Measurements from ENCODE around the gene SMCO1. TPM values are rescaled to one million over a fixed set of nuclear protein-coding genes. Genes with fewer than 3 reads are reported as not detected.
"Not testable (repeated sequence)": the region's sequence is repeated elsewhere in the genome, so short reads cannot be mapped to it uniquely, and the experiment has no call there.

Gene SMCO1, protein sequence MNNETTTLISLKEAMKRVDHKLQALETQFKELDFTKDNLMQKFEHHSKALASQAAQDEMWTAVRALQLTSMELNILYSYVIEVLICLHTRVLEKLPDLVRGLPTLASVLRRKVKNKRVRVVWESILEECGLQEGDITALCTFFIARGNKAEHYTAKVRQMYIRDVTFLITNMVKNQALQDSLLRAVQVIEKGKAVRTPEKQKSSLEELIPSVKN
- total RNA-seq, result not detected in 2 replicates

DNA sequence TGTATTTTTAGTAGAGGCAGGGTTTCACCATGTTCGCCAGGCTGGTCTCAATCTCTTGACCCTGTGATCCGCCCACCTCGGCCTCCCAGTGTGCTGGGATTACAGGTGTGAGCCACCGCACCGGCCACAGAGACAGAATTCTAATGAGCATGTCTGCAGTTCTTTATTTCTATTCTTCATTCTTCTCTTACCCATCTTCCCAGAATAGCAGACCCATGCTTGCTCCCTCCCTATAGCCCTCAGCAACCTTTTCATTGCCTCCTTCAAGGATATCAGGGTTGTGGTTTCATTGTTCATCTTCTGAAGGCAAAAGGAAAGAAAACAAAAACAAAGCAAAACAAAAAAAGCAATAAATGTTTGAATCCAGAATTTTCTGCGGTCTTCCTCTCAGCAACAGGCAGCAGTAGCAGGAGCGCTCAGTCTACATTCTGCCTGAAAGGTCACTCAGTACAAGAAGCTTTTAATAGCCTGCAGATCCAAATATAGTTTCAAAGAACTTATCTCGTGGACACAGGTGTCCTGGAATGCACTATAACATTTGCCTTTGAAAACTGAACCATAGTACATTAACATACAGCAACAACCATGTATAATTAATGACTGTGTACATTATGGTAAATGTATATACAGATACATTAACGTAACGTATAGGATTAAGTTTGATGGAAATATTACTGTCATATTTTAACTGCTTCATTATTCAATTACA, at the start of gene SMCO1:
SMCO1 (minus strand) TSS at position 434 of the 709 bp plus-strand sequence; CDS start at position 297, 137 bp downstream.
- Mint-ChIP-seq H3K4me1 (ENCODE audit: low read depth) (peaks cover 14% of the 10 kb centered on the region), H3K36me3 (ENCODE audit: low read depth) (peaks cover 18% of the 10 kb centered on the region), H3K4me3 (ENCODE audit: low read depth) (no peak within 1 kb of the TSS), H3K27ac (no peak within 1 kb of the TSS), H3K9me3 (peaks cover 45% of the 10 kb centered on the region), H3K27me3 (ENCODE audit: low read depth) (no peaks in the 10 kb centered on the region)
- intact Hi-C loops (cut with micrococcal nuclease), result no loop called here
- DNase-seq (ENCODE audit: low spot score), result no peak

DNA sequence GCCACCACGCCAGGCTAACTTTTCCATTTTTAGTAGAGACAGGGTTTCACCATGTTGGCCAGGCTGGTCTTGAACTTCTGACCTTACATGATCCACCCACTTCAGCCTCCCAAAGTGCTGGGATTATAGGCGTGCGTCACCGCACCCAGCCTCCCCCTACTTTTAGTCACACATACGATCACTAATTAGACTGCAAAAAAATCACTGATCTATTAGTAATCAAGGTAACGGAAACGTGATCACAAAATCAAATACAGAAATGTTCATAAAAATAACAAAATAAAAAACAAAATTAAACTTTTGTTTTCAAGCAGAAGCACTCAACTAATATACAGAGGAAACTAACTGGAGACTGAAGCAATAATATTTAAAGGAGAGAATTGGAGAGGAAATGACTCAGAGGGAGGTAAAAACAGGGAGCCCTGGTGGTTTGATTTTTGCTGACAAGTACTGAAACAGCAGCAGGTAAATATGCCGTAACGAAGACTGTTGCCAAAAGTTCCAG, 48.6 kb upstream of the SMCO1 start:
- Mint-ChIP-seq H3K27ac (peak overlapping the region; percentile 66), H3K4me1 (ENCODE audit: low read depth) (peaks cover 48% of the 10 kb centered on the region), H3K4me3 (ENCODE audit: low read depth) (peak overlapping the region; percentile 37), H3K27me3 (ENCODE audit: low read depth) (no peaks in the 10 kb centered on the region), H3K9me3 (no peaks in the 10 kb centered on the region), H3K36me3 (ENCODE audit: low read depth) (peaks cover 43% of the 10 kb centered on the region)
- intact Hi-C loops (cut with micrococcal nuclease), result no loop called here
- DNase-seq (ENCODE audit: low spot score), result no peak

DNA sequence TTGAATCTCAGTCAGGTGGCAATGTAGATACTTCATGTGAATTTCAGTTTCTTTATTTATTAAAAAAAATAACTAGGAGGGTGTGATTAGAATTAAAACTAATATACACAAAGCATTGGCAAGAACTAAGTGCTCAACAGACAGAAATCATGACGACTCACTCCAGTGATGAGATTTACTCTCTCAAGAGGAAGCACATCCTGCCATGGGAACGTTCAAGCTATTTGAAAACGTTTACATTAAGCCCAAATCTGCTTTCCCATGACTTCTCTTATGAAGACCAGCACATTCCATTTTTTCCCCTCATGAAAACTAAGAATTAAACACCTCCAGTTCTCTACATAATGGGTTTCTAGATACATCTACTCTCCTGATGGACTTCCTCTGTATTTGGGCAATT, 44.7 kb upstream of the SMCO1 start:
- no peak overlapping the region for H3K27ac Mint-ChIP-seq
- intact Hi-C loops (cut with micrococcal nuclease), result no loop called here

DNA sequence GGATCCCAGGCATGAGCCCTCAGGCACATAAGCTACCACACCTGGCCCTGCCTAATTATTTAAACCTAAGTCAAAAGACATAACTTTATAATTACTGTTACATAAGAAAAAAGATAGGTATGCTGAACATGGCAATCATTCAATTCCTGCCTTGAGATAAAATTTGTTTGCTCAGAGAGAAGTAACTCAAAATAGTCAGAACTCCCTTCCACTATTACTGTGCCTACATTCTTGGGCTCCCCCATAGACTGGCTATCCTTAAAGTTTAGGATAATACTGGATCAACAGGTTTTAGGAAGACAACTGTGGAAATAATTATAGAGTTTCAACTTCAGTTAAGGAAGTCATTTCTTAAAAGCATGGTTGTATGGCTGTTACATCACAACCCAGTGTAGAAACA, 43.3 kb upstream of the SMCO1 start:
- peaks cover 30% of the 10 kb centered on the region for H3K4me1 Mint-ChIP-seq (ENCODE audit: low read depth)
- intact Hi-C loops (cut with micrococcal nuclease), result no loop called here
- no peaks in the 10 kb centered on the region for H3K27me3 Mint-ChIP-seq (ENCODE audit: low read depth)
- no peak for DNase-seq (ENCODE audit: low spot score)
- H3K9me3 Mint-ChIP-seq, result no peaks in the 10 kb centered on the region
- no peak overlapping the region for H3K4me3 Mint-ChIP-seq (ENCODE audit: low read depth)
- peaks cover 48% of the 10 kb centered on the region for H3K36me3 Mint-ChIP-seq (ENCODE audit: low read depth)
- no peak overlapping the region for H3K27ac Mint-ChIP-seq

More for the DNA sequence above, 44.7 kb upstream of the SMCO1 start:
- DNase-seq (ENCODE audit: low spot score), result no peak
- no peak overlapping the region for H3K4me3 Mint-ChIP-seq (ENCODE audit: low read depth)
- H3K27me3 Mint-ChIP-seq (ENCODE audit: low read depth), result no peaks in the 10 kb centered on the region
- peaks cover 42% of the 10 kb centered on the region for H3K4me1 Mint-ChIP-seq (ENCODE audit: low read depth)
- peaks cover 45% of the 10 kb centered on the region for H3K36me3 Mint-ChIP-seq (ENCODE audit: low read depth)
- H3K9me3 Mint-ChIP-seq, result no peaks in the 10 kb centered on the region

DNA sequence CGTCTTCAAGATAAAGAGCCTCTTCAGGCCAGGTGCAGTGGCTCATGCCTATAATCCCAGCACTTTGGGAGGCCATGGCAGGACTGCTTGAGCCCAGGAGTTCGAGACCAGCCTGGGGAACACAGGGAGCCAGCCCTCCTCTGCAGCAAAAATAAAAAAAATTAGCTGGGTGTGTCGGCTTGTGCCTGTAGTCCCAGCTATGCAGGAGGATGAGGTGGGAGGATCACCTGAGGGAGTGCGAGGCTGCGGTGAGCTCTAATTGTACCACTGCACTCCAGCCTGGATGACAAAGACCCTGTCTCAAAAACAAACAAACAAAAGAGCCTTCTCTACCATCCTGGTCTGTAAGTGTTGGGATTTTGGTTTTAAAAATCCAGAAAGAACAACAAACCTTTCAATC, 42.1 kb upstream of the SMCO1 start:
- intact Hi-C loops (cut with micrococcal nuclease), result no loop called here
- H3K36me3 Mint-ChIP-seq (ENCODE audit: low read depth), result peaks cover 44% of the 10 kb centered on the region
- peaks cover 24% of the 10 kb centered on the region for H3K4me1 Mint-ChIP-seq (ENCODE audit: low read depth)
- H3K27me3 Mint-ChIP-seq (ENCODE audit: low read depth), result no peaks in the 10 kb centered on the region
- no peaks in the 10 kb centered on the region for H3K9me3 Mint-ChIP-seq
- H3K27ac Mint-ChIP-seq, result no peak overlapping the region
- no peak for DNase-seq (ENCODE audit: low spot score)
- no peak overlapping the region for H3K4me3 Mint-ChIP-seq (ENCODE audit: low read depth)

DNA sequence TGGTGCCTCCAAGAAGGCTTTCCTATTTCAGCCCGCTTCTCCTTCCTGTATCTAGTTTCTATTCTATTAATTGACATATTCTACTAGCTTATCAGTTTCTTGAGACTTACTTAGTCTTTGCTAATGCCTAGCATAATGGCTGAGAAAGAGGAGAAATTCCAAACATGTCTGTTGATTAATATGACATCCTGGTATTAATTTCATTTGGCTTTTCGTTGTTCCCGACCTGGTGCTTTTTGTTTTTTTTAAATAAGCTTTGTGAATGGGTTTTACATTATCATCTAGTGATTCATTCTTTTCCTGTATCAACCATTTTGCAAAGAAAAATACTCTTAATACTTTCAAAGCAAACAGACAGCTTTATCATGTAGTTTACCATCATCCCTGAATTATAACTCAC, 40.1 kb upstream of the SMCO1 start:
- DNase-seq (ENCODE audit: low spot score), result no peak
- no peak overlapping the region for H3K27ac Mint-ChIP-seq
- peaks cover 16% of the 10 kb centered on the region for H3K4me1 Mint-ChIP-seq (ENCODE audit: low read depth)
- intact Hi-C loops (cut with micrococcal nuclease), result no loop called here
- no peak overlapping the region for H3K4me3 Mint-ChIP-seq (ENCODE audit: low read depth)
- no peaks in the 10 kb centered on the region for H3K27me3 Mint-ChIP-seq (ENCODE audit: low read depth)
- peaks cover 40% of the 10 kb centered on the region for H3K36me3 Mint-ChIP-seq (ENCODE audit: low read depth)
- peaks cover 7% of the 10 kb centered on the region for H3K9me3 Mint-ChIP-seq

DNA sequence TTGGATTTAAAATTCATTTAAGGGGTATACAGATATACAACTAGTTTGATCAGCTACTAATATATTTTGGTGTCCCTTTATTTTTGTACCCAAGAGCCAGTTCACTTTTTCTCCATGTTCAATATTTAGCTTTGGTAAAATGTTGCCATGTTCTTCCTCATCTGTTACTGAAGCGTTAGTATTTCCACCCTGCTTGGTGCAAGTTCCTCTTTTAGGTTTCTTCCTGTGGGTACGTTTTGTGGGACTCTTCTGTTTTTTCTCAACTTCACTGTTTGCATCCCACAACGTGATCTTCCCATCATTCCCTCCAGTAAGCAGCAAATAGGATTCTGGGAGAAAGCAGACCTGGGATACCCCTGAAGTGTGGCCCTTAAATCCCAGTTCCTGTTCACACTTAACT, 39.1 kb upstream of the SMCO1 start:
- Mint-ChIP-seq H3K36me3 (ENCODE audit: low read depth) (peaks cover 40% of the 10 kb centered on the region), H3K27me3 (ENCODE audit: low read depth) (no peaks in the 10 kb centered on the region), H3K27ac (no peak overlapping the region), H3K4me3 (ENCODE audit: low read depth) (no peak overlapping the region), H3K9me3 (peaks cover 18% of the 10 kb centered on the region), H3K4me1 (ENCODE audit: low read depth) (peaks cover 12% of the 10 kb centered on the region)
- intact Hi-C loops (cut with micrococcal nuclease), result no loop called here
- DNase-seq (ENCODE audit: low spot score), result no peak

DNA sequence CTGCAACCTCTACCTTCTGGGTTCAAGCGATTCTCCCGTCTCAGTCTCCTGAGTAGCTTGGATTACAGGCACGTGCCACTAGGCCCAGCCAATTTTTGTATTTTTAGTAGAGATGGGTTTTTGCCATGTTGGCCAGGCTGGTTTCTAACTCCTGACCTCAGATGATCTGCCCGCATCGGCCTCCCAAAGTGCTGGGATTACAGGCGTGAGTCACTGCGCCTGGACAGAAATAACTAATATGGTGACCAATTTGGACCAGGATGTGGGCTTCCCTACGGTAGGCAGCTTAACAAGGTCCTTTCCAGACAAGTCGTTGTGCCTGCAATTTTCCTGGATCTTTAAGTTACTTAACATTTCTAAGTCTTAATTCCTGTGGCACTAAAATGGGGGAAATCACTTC, 38.4 kb upstream of the SMCO1 start:
- no peaks in the 10 kb centered on the region for H3K27me3 Mint-ChIP-seq (ENCODE audit: low read depth)
- no peak overlapping the region for H3K4me3 Mint-ChIP-seq (ENCODE audit: low read depth)
- peaks cover 40% of the 10 kb centered on the region for H3K36me3 Mint-ChIP-seq (ENCODE audit: low read depth)
- peaks cover 10% of the 10 kb centered on the region for H3K4me1 Mint-ChIP-seq (ENCODE audit: low read depth)
- no peak overlapping the region for H3K27ac Mint-ChIP-seq
- intact Hi-C loops (cut with micrococcal nuclease), result no loop called here
- peaks cover 20% of the 10 kb centered on the region for H3K9me3 Mint-ChIP-seq
- DNase-seq (ENCODE audit: low spot score), result no peak

DNA sequence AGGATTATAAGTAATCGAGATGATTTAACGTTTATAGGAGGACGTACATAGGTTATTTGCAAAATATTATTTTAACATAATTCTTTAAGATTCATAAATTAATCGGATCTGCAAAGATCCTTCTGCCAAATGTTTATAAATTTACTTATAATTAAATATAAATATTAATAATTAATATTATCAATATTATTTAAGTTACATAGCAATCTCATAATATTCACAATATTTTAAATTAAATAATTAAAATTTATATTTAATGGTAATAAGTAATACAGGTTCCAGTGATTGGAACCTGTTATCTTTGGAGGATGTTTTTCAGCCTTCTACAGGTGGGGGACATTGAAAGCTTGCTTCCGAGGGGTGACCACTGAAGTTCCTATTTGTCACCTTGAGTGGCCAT, 37.1 kb upstream of the SMCO1 start:
- DNase-seq (ENCODE audit: low spot score), result no peak
- H3K27me3 Mint-ChIP-seq (ENCODE audit: low read depth), result no peaks in the 10 kb centered on the region
- intact Hi-C loops (cut with micrococcal nuclease), result no loop called here

DNA sequence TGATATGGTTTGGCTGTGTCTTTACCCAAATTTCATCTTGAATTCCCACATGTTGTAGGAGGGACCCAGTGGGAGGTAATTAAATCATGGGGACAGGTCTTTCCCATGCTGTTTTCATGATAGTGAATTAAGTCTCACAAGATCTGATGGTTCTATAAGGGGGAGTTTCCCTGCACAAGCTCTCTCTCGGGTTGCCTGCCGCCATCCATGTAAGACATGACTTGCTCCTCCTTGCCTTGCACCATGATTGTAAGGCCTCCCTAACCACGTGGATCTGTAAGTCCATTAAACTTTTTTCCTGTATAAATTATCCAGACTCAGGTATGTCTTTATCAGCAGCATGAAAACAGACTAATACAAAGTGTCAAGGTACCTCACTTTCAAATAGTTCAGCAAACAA, 35.0 kb upstream of the SMCO1 start:
- Mint-ChIP-seq H3K9me3 (peaks cover 31% of the 10 kb centered on the region), H3K36me3 (ENCODE audit: low read depth) (peaks cover 39% of the 10 kb centered on the region)
- H3K4me3 Mint-ChIP-seq (ENCODE audit: low read depth); H3K4me1 Mint-ChIP-seq (ENCODE audit: low read depth); H3K27me3 Mint-ChIP-seq (ENCODE audit: low read depth); DNase-seq (ENCODE audit: low spot score); intact Hi-C loops (cut with micrococcal nuclease); H3K27ac Mint-ChIP-seq: not testable (repeated sequence)

More for the DNA sequence above, 37.1 kb upstream of the SMCO1 start:
- Mint-ChIP-seq H3K27ac (no peak overlapping the region), H3K9me3 (peaks cover 29% of the 10 kb centered on the region), H3K36me3 (ENCODE audit: low read depth) (peaks cover 45% of the 10 kb centered on the region), H3K4me3 (ENCODE audit: low read depth) (no peak overlapping the region), H3K4me1 (ENCODE audit: low read depth) (peaks cover 10% of the 10 kb centered on the region)

DNA sequence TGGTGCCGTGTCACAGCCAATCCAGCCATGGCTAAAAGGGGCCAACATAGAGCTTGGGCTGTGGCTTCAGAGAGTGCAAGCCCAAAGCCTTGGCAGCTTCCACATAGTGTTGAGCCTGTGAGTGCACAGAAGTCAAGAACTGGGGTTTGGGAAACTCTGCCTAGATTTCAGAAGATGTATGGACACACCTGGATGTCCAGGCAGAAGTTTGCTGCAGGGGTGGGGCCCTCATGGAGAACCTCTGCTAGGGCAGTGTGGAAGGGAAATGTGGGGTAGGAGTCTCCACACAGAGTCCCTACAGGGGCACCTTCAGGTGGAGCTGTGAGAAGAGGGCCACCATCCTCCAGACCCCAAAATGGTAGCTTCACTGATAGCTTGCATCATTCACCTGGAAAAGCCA, 34.2 kb upstream of the SMCO1 start:
- intact Hi-C loops (cut with micrococcal nuclease); H3K4me3 Mint-ChIP-seq (ENCODE audit: low read depth); H3K4me1 Mint-ChIP-seq (ENCODE audit: low read depth); DNase-seq (ENCODE audit: low spot score); H3K27ac Mint-ChIP-seq; H3K27me3 Mint-ChIP-seq (ENCODE audit: low read depth): not testable (repeated sequence)
- H3K9me3 Mint-ChIP-seq, result peaks cover 31% of the 10 kb centered on the region
- H3K36me3 Mint-ChIP-seq (ENCODE audit: low read depth), result peaks cover 30% of the 10 kb centered on the region

DNA sequence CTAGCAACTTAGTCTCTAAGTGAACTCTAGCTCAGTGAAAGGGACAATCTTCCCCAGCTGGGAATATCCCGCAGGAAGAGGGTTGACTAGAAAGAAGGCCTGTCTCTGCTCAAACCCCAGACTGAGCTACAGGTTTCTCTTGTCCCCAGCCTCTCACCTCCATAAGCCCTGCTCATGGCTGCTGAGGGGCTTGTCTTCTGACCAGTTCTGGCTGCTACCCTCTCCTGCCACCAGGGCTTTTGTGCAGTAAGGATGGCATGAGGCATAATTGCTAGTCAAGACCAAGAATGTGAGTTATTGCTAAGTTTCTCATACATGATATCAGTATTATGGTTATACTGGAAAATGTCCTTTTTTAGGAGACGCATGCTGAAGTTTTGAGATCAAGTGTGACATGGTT, 31.9 kb upstream of the SMCO1 start:
- H3K27ac Mint-ChIP-seq, result no peak overlapping the region
- intact Hi-C loops (cut with micrococcal nuclease), result no loop called here

DNA sequence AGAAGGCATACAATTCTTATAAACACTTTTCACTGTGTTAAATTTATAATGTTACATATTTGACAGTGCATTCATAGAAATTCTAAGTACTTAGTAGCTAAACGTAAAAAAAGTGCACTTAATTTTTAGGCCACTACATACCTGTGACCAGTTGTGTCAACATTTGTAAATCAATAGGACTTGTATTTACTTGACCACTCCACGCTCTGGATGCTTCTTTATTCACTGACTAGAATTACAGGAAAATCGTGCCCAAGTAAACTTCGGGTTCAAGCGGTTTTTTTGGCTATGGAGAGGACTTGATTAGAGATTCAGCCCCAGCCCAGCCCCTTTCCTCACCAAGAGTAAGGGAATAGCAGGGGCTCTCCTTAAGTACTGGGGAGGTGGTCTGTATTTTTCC, 31.4 kb upstream of the SMCO1 start:
- H3K4me3 Mint-ChIP-seq (ENCODE audit: low read depth), result no peak overlapping the region
- intact Hi-C loops (cut with micrococcal nuclease), result no loop called here
- peaks cover 19% of the 10 kb centered on the region for H3K36me3 Mint-ChIP-seq (ENCODE audit: low read depth)
- peaks cover 4% of the 10 kb centered on the region for H3K27me3 Mint-ChIP-seq (ENCODE audit: low read depth)
- no peak for DNase-seq (ENCODE audit: low spot score)
- H3K4me1 Mint-ChIP-seq (ENCODE audit: low read depth), result peaks cover under 1% of the 10 kb centered on the region
- peaks cover 28% of the 10 kb centered on the region for H3K9me3 Mint-ChIP-seq
- H3K27ac Mint-ChIP-seq, result no peak overlapping the region

More for the DNA sequence above, 31.9 kb upstream of the SMCO1 start:
- H3K4me3 Mint-ChIP-seq (ENCODE audit: low read depth), result no peak overlapping the region
- peaks cover 31% of the 10 kb centered on the region for H3K9me3 Mint-ChIP-seq
- peaks cover 2% of the 10 kb centered on the region for H3K4me1 Mint-ChIP-seq (ENCODE audit: low read depth)
- peaks cover 4% of the 10 kb centered on the region for H3K27me3 Mint-ChIP-seq (ENCODE audit: low read depth)
- no peak for DNase-seq (ENCODE audit: low spot score)
- H3K36me3 Mint-ChIP-seq (ENCODE audit: low read depth), result peaks cover 22% of the 10 kb centered on the region
